Adrenal gland (tissue), 5 donors: ENCODE data around the gene SARS1.

Source experiments
- POLR2A ChIP-seq, 2 donors: fragments of 450-650 bp; IDR thresholded peaks; one replicate each; pipeline ENCODE4 v1.6.1; 2017; ENCODE audit warnings: antibody characterized with exemption in 2 of 2, mild to moderate bottlenecking in 2 of 2, moderate library complexity in 1 of 2
- TF ChIP-seq, protein P1 (sequence below), 6 experiments: fragments of 450-650 bp in 4 of 6; fragments of 200-600 bp in 2 of 6; sonication (generic) in 1 of 6; IDR thresholded peaks; 1 replicate in 5 of 6; 2 replicates in 1 of 6; pipeline versions ENCODE4 v1.5.1 to v1.8.0; 2016 to 2021; ENCODE audit warnings: antibody characterized with exemption in 6 of 6, mild to moderate bottlenecking in 2 of 6, moderate library complexity in 1 of 6
- donor health status: DM: no; HTN: no; CAD: no.

DNA sequence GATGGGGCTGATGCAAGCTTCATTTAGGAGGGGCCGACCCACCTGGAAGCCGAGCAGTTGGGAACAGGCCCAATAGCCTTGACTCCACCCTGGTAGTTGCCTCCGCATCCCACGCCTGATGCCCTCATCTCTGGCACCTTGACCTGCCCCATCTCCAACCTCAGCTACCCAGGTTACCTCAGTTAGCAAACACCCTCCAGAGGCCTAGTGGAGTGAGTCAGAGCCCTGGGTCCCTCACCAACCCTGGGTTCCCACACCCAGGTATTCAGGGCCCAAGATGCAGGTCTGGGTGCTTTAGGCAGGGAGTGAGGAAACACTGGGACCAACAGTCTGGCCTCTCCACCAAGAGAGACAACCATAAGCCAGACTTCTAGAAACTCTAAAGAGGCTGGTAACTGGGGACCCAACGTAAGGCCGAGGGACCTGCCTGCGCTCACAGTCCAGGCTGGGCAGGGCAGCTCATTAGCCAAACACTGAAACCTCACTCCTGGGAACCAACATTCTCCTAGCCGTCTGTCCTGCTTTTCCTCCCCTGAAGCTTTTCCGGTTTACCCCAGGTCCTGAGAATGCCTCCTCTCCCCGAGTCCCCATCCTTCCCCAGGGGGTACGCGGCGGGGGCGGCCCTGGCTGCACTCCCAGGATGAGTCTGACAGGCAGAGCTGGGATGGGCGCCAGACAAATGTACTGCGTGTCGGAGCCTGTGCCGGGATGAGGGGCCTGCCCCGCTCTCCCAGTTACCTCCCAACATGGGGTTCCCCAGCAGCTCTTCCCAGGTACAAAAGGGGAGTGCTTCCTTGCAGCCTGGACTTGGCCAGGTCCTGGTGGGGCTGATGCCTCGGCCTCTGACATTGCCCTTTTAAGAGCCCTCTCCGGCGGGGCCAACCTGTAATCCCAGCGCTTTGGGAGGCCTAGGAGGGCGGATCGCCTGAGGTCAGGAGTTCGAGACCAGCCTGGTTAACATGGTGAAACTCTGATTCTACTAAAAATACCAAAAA is 26.7 kb downstream of the SARS1 start:
- no peak for TF ChIP-seq POLR2A (IDR thresholded peaks at IDR 0.05)
- TF ChIP-seq, protein P1, sequence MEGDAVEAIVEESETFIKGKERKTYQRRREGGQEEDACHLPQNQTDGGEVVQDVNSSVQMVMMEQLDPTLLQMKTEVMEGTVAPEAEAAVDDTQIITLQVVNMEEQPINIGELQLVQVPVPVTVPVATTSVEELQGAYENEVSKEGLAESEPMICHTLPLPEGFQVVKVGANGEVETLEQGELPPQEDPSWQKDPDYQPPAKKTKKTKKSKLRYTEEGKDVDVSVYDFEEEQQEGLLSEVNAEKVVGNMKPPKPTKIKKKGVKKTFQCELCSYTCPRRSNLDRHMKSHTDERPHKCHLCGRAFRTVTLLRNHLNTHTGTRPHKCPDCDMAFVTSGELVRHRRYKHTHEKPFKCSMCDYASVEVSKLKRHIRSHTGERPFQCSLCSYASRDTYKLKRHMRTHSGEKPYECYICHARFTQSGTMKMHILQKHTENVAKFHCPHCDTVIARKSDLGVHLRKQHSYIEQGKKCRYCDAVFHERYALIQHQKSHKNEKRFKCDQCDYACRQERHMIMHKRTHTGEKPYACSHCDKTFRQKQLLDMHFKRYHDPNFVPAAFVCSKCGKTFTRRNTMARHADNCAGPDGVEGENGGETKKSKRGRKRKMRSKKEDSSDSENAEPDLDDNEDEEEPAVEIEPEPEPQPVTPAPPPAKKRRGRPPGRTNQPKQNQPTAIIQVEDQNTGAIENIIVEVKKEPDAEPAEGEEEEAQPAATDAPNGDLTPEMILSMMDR (IDR thresholded peaks at IDR 0.05), result no peak
